Transverse colon (tissue), 4 donors: Measurements from ENCODE around the gene MACO1. TPM values are rescaled to one million over a fixed set of nuclear protein-coding genes. Genes with fewer than 3 reads are reported as not detected.
A peak's percentile ranks its signal among the peaks of the same experiment; 100 is the strongest.
"Not testable (repeated sequence)": the region's sequence is repeated elsewhere in the genome, so short reads cannot be mapped to it uniquely, and the experiment has no call there.

Experiments
- DNase-seq: peaks from one replicate; pipeline ENCODE4 v3.0.0-alpha.2; 2019
- H3K27ac ChIP-seq, 4 donors: fragments of 200-600 bp; sonication (generic); 2 replicates each; pipeline ENCODE4 v1.5.1; 2016 to 2018; ENCODE audit warnings: inconsistent platforms in 4 of 4
- H3K27me3 ChIP-seq: fragments of 200-600 bp; sonication (generic); 2 replicates; pipeline ENCODE4 v1.5.1; 2017; ENCODE audit warnings: inconsistent platforms
- H3K36me3 ChIP-seq, 4 donors: fragments of 200-600 bp; sonication (generic); 2 replicates each; pipeline ENCODE4 v1.5.1; 2017 to 2019; ENCODE audit warnings: inconsistent platforms in 4 of 4
- H3K4me1 ChIP-seq, 4 donors: fragments of 200-600 bp; sonication (generic); 2 replicates each; pipeline ENCODE4 v1.5.1; 2017 to 2020; ENCODE audit warnings: inconsistent platforms in 4 of 4
- H3K4me3 ChIP-seq, 4 donors: fragments of 200-600 bp; sonication (generic); 1 replicate in 1 of 4; 2 replicates in 3 of 4; pipeline versions ENCODE4 v1.5.1 to v1.6.1; 2017 to 2019; ENCODE audit warnings: inconsistent platforms in 4 of 4
- H3K9me3 ChIP-seq, 2 donors: fragments of 200-600 bp; sonication (generic); 2 replicates each; pipeline ENCODE4 v1.5.1; 2017 to 2019; ENCODE audit warnings: inconsistent platforms in 2 of 2
- CTCF ChIP-seq, 5 experiments: fragments of 200-600 bp in 3 of 5; fragments of 450-650 bp in 2 of 5; sonication (generic) in 3 of 5; IDR thresholded peaks; 1 replicate in 2 of 5; 2 replicates in 3 of 5; pipeline ENCODE4 v1.5.1; 2016 to 2017; ENCODE audit warnings: antibody characterized with exemption in 5 of 5, inconsistent platforms in 3 of 5, mild to moderate bottlenecking in 2 of 5, moderate library complexity in 1 of 5
- EP300 ChIP-seq: sonication (generic); formaldehyde crosslinking; IDR thresholded peaks from one replicate; pipeline ENCODE4 v1.6.1; 2017; ENCODE audit warnings: antibody characterized with exemption, low read depth
- POLR2A ChIP-seq: fragments of 450-650 bp; IDR thresholded peaks from one replicate; pipeline ENCODE4 v1.6.1; 2016; ENCODE audit warnings: antibody characterized with exemption, mild to moderate bottlenecking, moderate library complexity
- POLR2AphosphoS5 ChIP-seq, 3 donors: sonication (generic); formaldehyde crosslinking; IDR thresholded peaks; one replicate each; pipeline ENCODE4 v1.6.1; 2016; ENCODE audit warnings: antibody characterized with exemption in 3 of 3
- WGBS, 2 donors: methylation state at CpG; one replicate each; pipeline ENCODE4 v1.1.5; 2018; ENCODE audit warnings: low coverage in 1 of 2; 5-methylcytosine and 5-hydroxymethylcytosine counted together
- in situ Hi-C, 4 donors: fragments of 200-750 bp; cut with MboI; loops; one replicate each; pipeline versions ENCODE4 v1.15.0 to v1.15.1; 2017; ENCODE audit warnings: low sequenced_read_pairs in 3 of 4, low pct_ligation_motif_present in 1 of 4, low pct_unique_long_range_greater_than_20kb in 1 of 4
- intact Hi-C: fragments of 100-400 bp; cut with DNase I; formaldehyde crosslinking; loops from one replicate; pipeline ENCODE4 v1.15.1; 2023; ENCODE audit warnings: low total_unique reads
- total RNA-seq, 4 donors: library from RNA; depleted of rRNA; stranded (reverse); fragments of >200 nt; gene quantifications; one replicate each; pipeline ENCODE4 v1.1.0, GENCODE V29; 2016

MACO1 gene
- total RNA-seq, 4 donors from 2014 or later, result 11.3 to 24.9 (median 19.0) TPM

GRCh38 chr1:25504706-25505595, 74.3 kb downstream of the MACO1 start:
- in situ Hi-C loops, result no loop called here
- no peak for DNase-seq
- peaks cover 5 to 45% (median 18%) of the 10 kb centered on the region in 4 donors for H3K4me1 ChIP-seq
- no peak overlapping the region for H3K27ac ChIP-seq
- intact Hi-C loops, result no loop called here
- no peaks in the 10 kb centered on the region for H3K36me3 ChIP-seq
- no peaks in the 10 kb centered on the region for H3K9me3 ChIP-seq
- WGBS, 2 donors, result 69% methylated on average over 4 to 9 of the region's 9 CpGs
- TF ChIP-seq POLR2AphosphoS5 (IDR thresholded peaks at IDR 0.05), result no peak
- TF ChIP-seq EP300, result no peak
- no peak for TF ChIP-seq POLR2A
- TF ChIP-seq CTCF (IDR thresholded peaks at IDR 0.05), result no peak
- H3K27me3 ChIP-seq, result no peaks in the 10 kb centered on the region
- no peak overlapping the region for H3K4me3 ChIP-seq

GRCh38 chr1:25505656-25506385, 75.1 kb downstream of the MACO1 start:
- Histone ChIP-seq H3K27me3 (no peaks in the 10 kb centered on the region), H3K4me1 (peaks cover 5 to 38% (median 11%) of the 10 kb centered on the region in 4 donors), H3K36me3 (no peaks in the 10 kb centered on the region), H3K4me3 (no peak overlapping the region), H3K9me3 (no peaks in the 10 kb centered on the region), H3K27ac (no peak overlapping the region)
- intact Hi-C loops (no loop called here), in situ Hi-C loops (no loop called here)
- DNase-seq, result no peak
- 75 to 85% methylated on average over 2 to 14 of the region's 14 CpGs for WGBS, 2 donors
- TF ChIP-seq CTCF (IDR thresholded peaks at IDR 0.05) (no peak), POLR2A (no peak), EP300 (no peak), POLR2AphosphoS5 (IDR thresholded peaks at IDR 0.05) (no peak)

- H3K36me3 ChIP-seq, intact Hi-C loops, H3K27me3 ChIP-seq, H3K9me3 ChIP-seq, in situ Hi-C loops: not testable (repeated sequence)
- DNase-seq, result peak; percentile 55
- Histone ChIP-seq H3K4me1 (peaks cover 0 to 28% (median 3%) of the 10 kb centered on the region in 4 donors), H3K27ac (peak overlapping the region in 2 of 4 donors; percentile 18 to 36), H3K4me3 (peak overlapping the region in 3 of 4 donors; percentile 5 to 36 (median 15))
- 58% methylated on average over 30 of the region's 37 CpGs; no CpG with 5 or more reads in 1 of the 2 donors for WGBS, 2 donors
These were observed 76.1 kb downstream of the MACO1 start for GRCh38 chr1:25506566-25507463.

- no peak for DNase-seq
- intact Hi-C loops, result no loop called here
- TF ChIP-seq EP300 (no peak), CTCF (IDR thresholded peaks at IDR 0.05) (no peak), POLR2A (no peak)
- Histone ChIP-seq H3K36me3 (no peaks in the 10 kb centered on the region), H3K27me3 (no peaks in the 10 kb centered on the region), H3K9me3 (no peaks in the 10 kb centered on the region), H3K27ac (no peak overlapping the region), H3K4me1 (no peaks in the 10 kb centered on the region), H3K4me3 (no peak overlapping the region)
- in situ Hi-C loops, result no loop called here
- 86% methylated on average over 4 of the region's 4 CpGs; no CpG with 5 or more reads in 1 of the 2 donors for WGBS, 2 donors
These were observed 83.0 kb downstream of the MACO1 start for GRCh38 chr1:25513666-25514065.
